Peyer's patch (tissue), 4 donors: ENCODE data around the gene CA9.

Experiments
- CTCF ChIP-seq, 6 experiments: fragments of 450-650 bp in 4 of 6; fragments of 200-600 bp in 2 of 6; sonication (generic) in 1 of 6; IDR thresholded peaks; one replicate each; pipeline ENCODE4 v1.5.1; 2017 to 2019; ENCODE audit warnings: antibody characterized with exemption in 6 of 6, mild to moderate bottlenecking in 3 of 6, moderate library complexity in 1 of 6
- POLR2A ChIP-seq, 2 donors: fragments of 450-650 bp; IDR thresholded peaks; one replicate each; pipeline ENCODE4 v1.5.1; 2017; ENCODE audit warnings: antibody characterized with exemption in 2 of 2, mild to moderate bottlenecking in 2 of 2, moderate library complexity in 2 of 2

DNA sequence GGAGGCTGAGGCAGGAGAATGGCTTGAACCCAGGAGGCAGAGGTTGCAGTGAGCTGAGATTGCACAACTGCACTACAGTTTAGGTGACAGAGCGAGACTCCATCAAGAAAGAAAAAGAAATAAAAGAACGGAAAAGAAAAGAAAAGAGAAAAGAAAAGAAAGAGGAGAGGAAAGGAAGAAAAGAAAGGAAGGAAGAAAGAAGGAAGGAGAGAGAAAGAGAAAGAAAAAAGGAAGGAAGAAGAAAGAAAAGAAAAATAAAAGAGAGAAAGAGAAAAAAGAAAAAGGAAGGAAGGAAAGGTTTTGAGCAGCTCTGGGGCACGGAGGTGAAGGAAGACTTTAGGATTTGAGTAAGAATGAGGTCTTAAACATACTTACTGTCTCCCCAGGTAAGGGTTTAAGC is 39.9 kb downstream of the CA9 start:
- TF ChIP-seq POLR2A (IDR thresholded peaks at IDR 0.05) (no peak), CTCF (IDR thresholded peaks at IDR 0.05) (no peak)
